GM12865 (cell line): ENCODE results near the gene NPPC.

Source experiments
- DNase-seq: peaks from one replicate; pipeline ENCODE4 v3.0.0; 2010; ENCODE audit warnings: low read depth
- H3K4me3 ChIP-seq: 2 replicates; pipeline ENCODE4 v1.5.1; 2011; ENCODE audit warnings: mild to moderate bottlenecking, low read depth, low read length, control low read depth
- CTCF ChIP-seq: IDR thresholded peaks from 2 replicates; pipeline ENCODE4 v1.5.1; 2011; ENCODE audit warnings: low read length, control low read depth, low read depth, inconsistent platforms; ENCODE audit not compliant: insufficient read depth; ENCODE audit errors: missing control alignments

Gene NPPC

DNA sequence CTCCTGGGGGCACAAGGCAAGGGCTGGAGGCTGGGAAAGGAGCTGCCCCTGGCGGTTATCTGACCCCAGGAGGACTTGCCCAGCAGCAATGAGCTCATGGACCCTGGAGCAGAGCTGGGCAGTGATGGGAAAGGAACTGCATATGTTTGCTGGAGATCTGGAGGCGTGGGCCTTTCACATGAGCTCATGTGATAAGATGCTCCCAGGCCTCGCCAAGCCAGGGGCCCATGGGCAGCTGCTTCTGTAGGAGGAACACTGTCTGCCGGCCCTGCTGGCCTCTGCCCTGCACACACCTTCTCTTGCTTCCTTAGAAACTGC, 9.0 kb upstream of the NPPC start:
- DNase-seq = no peak
- H3K4me3 ChIP-seq = no peak overlapping the region
- no peak for TF ChIP-seq CTCF

GRCh38 chr2:231934441-231935206, 8.4 kb upstream of the NPPC start:
- H3K4me3 ChIP-seq = no peak overlapping the region
- no peak for TF ChIP-seq CTCF
- no peak for DNase-seq

- no peak overlapping the region for H3K4me3 ChIP-seq
- DNase-seq = peak; percentile 32
These were observed 7.8 kb upstream of the NPPC start for GRCh38 chr2:231933916-231934401.

GRCh38 chr2:231932985-231933915, 7.1 kb upstream of the NPPC start:
- no peak for TF ChIP-seq CTCF
- no peak overlapping the region for H3K4me3 ChIP-seq
- DNase-seq = no peak

More at GRCh38 chr2:231933916-231934401, 7.8 kb upstream of the NPPC start:
- TF ChIP-seq CTCF = no peak

GRCh38 chr2:231932711-231932970, 6.4 kb upstream of the NPPC start:
- TF ChIP-seq CTCF = no peak
- H3K4me3 ChIP-seq = no peak overlapping the region
- DNase-seq = no peak

DNA sequence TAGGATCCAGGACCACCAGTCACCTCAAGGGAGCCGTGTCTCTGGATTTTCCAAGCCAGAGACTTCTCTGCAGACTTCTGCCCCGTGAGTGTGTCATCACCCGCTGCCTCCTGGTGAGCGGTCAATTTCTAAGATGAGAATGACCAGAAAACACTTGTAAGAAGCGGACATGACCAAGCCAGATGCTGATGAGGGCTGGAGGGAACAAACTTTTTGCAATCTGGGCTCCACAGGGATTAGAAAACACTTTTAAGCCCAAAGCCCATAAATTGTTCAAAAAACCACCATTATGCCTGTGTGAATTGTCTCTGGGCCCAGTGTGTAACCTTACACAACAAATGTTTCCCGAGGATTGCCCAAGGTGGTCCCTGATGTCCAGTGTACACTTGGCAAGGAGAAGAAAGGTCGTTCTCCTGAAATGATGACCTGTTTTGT, 5.3 kb upstream of the NPPC start:
- no peak for TF ChIP-seq CTCF
- no peak overlapping the region for H3K4me3 ChIP-seq
- DNase-seq = no peak
